Activated CD8-positive, alpha-beta T cell treated with anti-CD3 and anti-CD28 coated beads for 36 hours (primary cell): ENCODE data around the gene SLC38A1. TPM values are rescaled to one million over a fixed set of nuclear protein-coding genes. Genes with fewer than 3 reads are reported as not detected.
"Not testable (repeated sequence)": the region's sequence is repeated elsewhere in the genome, so short reads cannot be mapped to it uniquely, and the experiment has no call there.

Source experiments
- ATAC-seq: fragments of 200-7000 bp; cut with Tn5 transposase; one replicate; pipeline ENCODE4 v1.10.0; 2021; ENCODE audit warnings: mild to moderate bottlenecking, moderate library complexity
- CTCF ChIA-PET: fragments of 350-600 bp; sonication (Branson Sonifier 250); formaldehyde crosslinking; loops from one replicate; lab custom pipeline; 2021; ENCODE audit warnings: antibody characterized with exemption; lab: Charles Lee
- POLR2A ChIA-PET: fragments of 350-600 bp; sonication (Branson Sonifier 250); formaldehyde crosslinking; loops from one replicate; lab custom pipeline; 2021; ENCODE audit warnings: antibody characterized with exemption; lab: Charles Lee
- DNase-seq: peaks from one replicate; pipeline ENCODE4 v3.0.0-alpha.2; 2020
- H3K27ac Mint-ChIP-seq: one replicate; pipeline ENCODE4 v1.8.0; 2021; ENCODE audit warnings: mild to moderate bottlenecking, mixed read lengths
- H3K27me3 Mint-ChIP-seq: one replicate; pipeline ENCODE4 v1.8.0; 2021; ENCODE audit warnings: mixed read lengths
- H3K36me3 Mint-ChIP-seq: one replicate; pipeline ENCODE4 v1.8.0; 2021; ENCODE audit warnings: low read depth, mixed read lengths
- H3K4me1 Mint-ChIP-seq: one replicate; pipeline ENCODE4 v1.8.0; 2021; ENCODE audit warnings: low read depth, mixed read lengths
- H3K4me3 Mint-ChIP-seq: one replicate; pipeline ENCODE4 v1.8.0; 2021; ENCODE audit warnings: mild to moderate bottlenecking, moderate library complexity, mixed read lengths
- H3K9me3 Mint-ChIP-seq: one replicate; pipeline ENCODE4 v1.8.0; 2021; ENCODE audit warnings: mixed read lengths
- intact Hi-C: fragments of 100-400 bp; cut with micrococcal nuclease; formaldehyde crosslinking; loops from one replicate; pipeline ENCODE4 v1.10.0; 2022
- total RNA-seq, 2 experiments: library from RNA; stranded (reverse); gene quantifications; one replicate each; pipeline ENCODE4 v1.2.3, GENCODE V29; 2021
- TF ChIP-seq, protein P1 (sequence below): fragments of 200-600 bp; IDR thresholded peaks from one replicate; pipeline ENCODE4 v1.8.0; 2022; ENCODE audit warnings: antibody characterized with exemption, mild to moderate bottlenecking

The SLC38A1 gene
- total RNA-seq, 2 experiments from 2014 or later = 167 to 168 TPM

DNA sequence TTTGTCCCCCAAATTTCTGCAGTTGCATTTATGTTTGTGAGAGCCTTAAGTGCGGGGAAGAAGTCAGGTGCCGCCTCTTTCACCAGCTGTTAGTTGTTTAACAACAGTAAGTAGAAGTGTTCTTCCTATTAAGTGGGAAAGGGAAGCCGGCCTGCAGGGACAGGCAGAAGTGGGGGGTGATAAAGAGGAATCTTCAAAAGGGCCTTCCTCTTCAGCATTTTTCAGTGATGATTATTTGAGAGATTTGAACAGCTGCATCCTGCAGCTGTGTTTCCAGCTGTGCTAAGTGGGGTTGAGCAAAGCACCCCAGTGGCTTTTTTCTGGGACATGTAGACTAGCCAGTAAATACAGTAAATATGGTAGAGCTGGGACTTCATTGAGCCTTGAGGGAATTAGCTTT is 32.1 kb upstream of the SLC38A1 start:
- Mint-ChIP-seq H3K9me3 (no peaks in the 10 kb centered on the region), H3K4me3 (no peak overlapping the region), H3K36me3 (no peaks in the 10 kb centered on the region), H3K27me3 (no peaks in the 10 kb centered on the region), H3K4me1 (peaks cover 7% of the 10 kb centered on the region), H3K27ac (no peak overlapping the region)
- CTCF ChIA-PET = interaction anchor here (0.8 to 4.3 kb wide), 9 partner anchors 12 to 231 kb away, joined by 3 to 41 read pairs (median 6); partner anchors contain the start of gene SLC38A1
- DNase-seq (no peak), ATAC-seq (no peak)
- POLR2A ChIA-PET = interaction anchor here (0.6 to 1.9 kb wide), 2 partner anchors 32 to 36 kb away, joined by 3 to 7 read pairs; partner anchors contain the start of gene SLC38A1
- TF ChIP-seq, protein P1, sequence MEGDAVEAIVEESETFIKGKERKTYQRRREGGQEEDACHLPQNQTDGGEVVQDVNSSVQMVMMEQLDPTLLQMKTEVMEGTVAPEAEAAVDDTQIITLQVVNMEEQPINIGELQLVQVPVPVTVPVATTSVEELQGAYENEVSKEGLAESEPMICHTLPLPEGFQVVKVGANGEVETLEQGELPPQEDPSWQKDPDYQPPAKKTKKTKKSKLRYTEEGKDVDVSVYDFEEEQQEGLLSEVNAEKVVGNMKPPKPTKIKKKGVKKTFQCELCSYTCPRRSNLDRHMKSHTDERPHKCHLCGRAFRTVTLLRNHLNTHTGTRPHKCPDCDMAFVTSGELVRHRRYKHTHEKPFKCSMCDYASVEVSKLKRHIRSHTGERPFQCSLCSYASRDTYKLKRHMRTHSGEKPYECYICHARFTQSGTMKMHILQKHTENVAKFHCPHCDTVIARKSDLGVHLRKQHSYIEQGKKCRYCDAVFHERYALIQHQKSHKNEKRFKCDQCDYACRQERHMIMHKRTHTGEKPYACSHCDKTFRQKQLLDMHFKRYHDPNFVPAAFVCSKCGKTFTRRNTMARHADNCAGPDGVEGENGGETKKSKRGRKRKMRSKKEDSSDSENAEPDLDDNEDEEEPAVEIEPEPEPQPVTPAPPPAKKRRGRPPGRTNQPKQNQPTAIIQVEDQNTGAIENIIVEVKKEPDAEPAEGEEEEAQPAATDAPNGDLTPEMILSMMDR = no peak
- intact Hi-C loops = loop anchor here (5.0 kb wide), 1 partner anchor 174 kb away; no protein-coding TSS in a partner anchor

DNA sequence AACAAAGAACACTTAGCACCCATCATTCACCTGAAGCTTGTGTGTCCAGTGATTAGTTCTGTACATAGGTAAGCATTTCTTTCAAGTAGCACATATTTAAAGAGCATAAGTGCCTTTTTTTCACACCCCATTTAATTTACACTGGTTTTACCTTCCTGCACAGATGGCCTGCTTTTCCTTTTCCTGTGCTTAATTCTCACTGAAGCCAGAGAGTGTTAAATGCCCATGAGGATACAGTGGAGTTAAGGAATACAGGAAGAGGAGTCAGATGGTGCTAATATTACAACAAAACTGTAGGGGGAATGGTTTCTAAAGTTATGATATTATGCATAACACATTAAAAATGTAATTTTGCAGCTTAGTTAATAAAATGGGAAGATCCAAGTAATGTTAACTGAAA is 31.0 kb upstream of the SLC38A1 start:
- Mint-ChIP-seq H3K4me1 (peaks cover 7% of the 10 kb centered on the region), H3K4me3 (no peak overlapping the region), H3K27me3 (no peaks in the 10 kb centered on the region), H3K36me3 (no peaks in the 10 kb centered on the region), H3K27ac (no peak overlapping the region), H3K9me3 (no peaks in the 10 kb centered on the region)
- ATAC-seq = no peak
- CTCF ChIA-PET = interaction anchor here (0.8 to 2.4 kb wide), 6 partner anchors 11 to 634 kb away, joined by 3 to 28 read pairs (median 4); no protein-coding TSS in a partner anchor
- POLR2A ChIA-PET = no interaction called here
- DNase-seq = no peak
- intact Hi-C loops = loop anchor here (5.0 kb wide), 1 partner anchor 173 kb away; no protein-coding TSS in a partner anchor
- TF ChIP-seq, protein P1 = no peak

DNA sequence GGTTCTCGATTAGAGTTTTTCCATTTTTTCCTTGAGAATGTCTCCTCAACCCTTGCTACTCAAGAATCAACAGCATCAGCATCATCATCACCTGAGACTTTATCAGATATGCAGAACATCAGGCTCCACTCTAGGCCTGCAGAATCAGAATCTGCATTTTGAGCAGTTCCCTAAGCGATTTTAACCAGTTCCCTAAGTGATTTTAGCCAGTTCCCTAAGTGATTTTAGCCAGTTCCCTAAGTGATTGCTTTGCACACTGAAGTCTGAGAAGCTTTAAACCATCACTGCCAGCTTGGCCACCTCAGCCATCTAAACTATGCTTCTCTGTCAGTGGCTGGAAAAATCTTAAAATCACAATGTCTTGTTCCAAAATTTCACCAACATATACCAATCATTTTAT is 29.4 kb upstream of the SLC38A1 start:
- TF ChIP-seq, protein P1 = no peak
- ATAC-seq (no peak), DNase-seq (no peak)
- Mint-ChIP-seq H3K4me3 (no peak overlapping the region), H3K27ac (no peak overlapping the region), H3K27me3 (no peaks in the 10 kb centered on the region), H3K36me3 (no peaks in the 10 kb centered on the region), H3K9me3 (no peaks in the 10 kb centered on the region), H3K4me1 (peaks cover 7% of the 10 kb centered on the region)
- ChIA-PET POLR2A (no interaction called here), CTCF (interaction anchor here (1.2 to 1.4 kb wide), 2 partner anchors 144 to 173 kb away, joined by 4 to 6 read pairs; no protein-coding TSS in a partner anchor)
- intact Hi-C loops = no loop called here

DNA sequence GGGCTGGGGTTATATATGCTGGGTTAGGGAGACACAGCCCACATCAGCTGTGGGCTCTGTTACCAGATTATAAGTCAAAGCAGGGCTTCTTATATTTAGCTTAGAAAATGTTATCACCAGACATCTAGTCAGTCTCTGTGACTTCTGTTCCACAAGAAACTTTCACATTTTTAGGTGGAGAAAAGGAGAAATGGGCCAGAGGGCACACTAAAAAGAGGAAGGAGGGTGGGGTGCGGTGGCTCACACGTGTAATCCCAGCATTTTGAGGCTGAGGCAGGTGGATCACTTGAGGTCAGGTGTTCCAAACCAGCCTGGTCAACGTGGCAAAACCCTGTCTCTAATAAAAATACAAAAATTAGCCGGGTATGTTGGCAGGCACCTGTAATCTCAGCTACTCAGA is 28.0 kb upstream of the SLC38A1 start:
- no peaks in the 10 kb centered on the region for H3K27me3 Mint-ChIP-seq
- H3K4me3 Mint-ChIP-seq = no peak overlapping the region
- peaks cover 1% of the 10 kb centered on the region for H3K36me3 Mint-ChIP-seq
- H3K9me3 Mint-ChIP-seq = peaks cover 6% of the 10 kb centered on the region
- ChIA-PET POLR2A (interaction anchor here (1.2 kb wide), 1 partner anchor 28 kb away, joined by 8 read pairs; the partner anchor contains the start of gene SLC38A1), CTCF (interaction anchor here (1.0 kb wide), 1 partner anchor 88 kb away, joined by 3 read pairs; no protein-coding TSS in a partner anchor)
- peaks cover 3% of the 10 kb centered on the region for H3K4me1 Mint-ChIP-seq
- intact Hi-C loops = no loop called here
- ATAC-seq (no peak), DNase-seq (no peak)
- H3K27ac Mint-ChIP-seq = no peak overlapping the region
- TF ChIP-seq, protein P1 = no peak

DNA sequence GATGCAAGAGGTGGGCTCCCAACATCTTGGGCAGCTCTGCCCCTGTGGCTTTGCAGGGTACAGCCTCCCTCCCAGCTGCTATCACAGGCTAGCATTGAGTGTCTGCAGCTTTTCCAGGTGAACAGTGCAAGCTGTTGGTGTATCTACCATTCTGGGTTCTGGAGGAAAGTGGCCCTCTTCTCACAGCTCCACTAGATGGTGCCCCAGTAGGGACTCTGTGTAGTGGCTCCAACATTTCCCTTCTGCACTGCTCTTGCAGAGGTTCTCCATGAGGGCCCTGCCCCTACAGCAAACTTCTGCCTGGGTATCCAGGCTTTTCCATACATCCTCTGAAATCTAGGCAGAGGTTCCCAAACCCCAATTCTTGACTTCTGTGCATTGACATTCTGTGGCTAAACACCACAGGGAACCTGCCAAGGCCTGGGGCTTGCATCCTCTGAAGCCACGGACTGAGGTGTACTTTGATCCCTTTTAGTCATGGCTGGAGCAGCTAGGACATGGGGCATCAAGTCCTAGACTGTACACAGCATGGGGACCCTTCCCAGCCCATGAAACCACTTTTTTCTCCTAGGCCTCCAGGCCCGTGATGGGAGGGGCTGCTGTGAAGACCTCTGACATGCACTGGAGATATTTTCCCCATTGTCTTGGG is 24.0 kb upstream of the SLC38A1 start:
- Mint-ChIP-seq H3K4me3 (no peak overlapping the region), H3K9me3 (peaks cover 20% of the 10 kb centered on the region), H3K36me3 (peaks cover 1% of the 10 kb centered on the region), H3K27me3 (no peaks in the 10 kb centered on the region), H3K27ac (no peak overlapping the region), H3K4me1 (no peaks in the 10 kb centered on the region)
- ATAC-seq (no peak), DNase-seq (no peak)
- intact Hi-C loops = no loop called here
- ChIA-PET POLR2A (interaction anchor here (0.8 to 1.5 kb wide), 2 partner anchors 24 to 29 kb away, joined by 3 read pairs; partner anchors contain the start of gene SLC38A1), CTCF (interaction anchor here (0.9 kb wide), 1 partner anchor 77 kb away, joined by 3 read pairs; no protein-coding TSS in a partner anchor)
- TF ChIP-seq, protein P1 = no peak

DNA sequence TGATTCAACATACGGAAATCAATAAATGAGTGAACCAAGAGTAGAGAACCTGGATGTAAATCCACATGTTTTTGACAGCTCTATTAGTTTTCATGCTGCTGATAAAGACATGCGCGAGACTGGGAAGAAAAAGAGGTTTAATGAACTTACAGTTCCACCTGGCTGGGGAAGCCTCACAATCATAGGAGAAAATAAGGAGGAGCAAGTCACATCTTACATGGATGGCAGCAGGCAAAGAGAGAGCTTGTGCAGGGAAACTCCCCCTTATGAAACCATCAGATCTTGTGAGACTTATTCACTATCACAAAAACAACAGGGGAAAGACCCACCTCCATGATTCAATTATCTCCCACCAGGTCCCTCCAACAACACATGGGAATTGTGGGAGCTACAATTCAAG is 23.1 kb upstream of the SLC38A1 start:
- intact Hi-C loops, ATAC-seq, H3K4me3 Mint-ChIP-seq, DNase-seq, H3K27ac Mint-ChIP-seq, H3K27me3 Mint-ChIP-seq, H3K36me3 Mint-ChIP-seq, H3K4me1 Mint-ChIP-seq: not testable (repeated sequence)
- POLR2A ChIA-PET = interaction anchor here (1.5 kb wide), 1 partner anchor 23 kb away, joined by 3 read pairs; the partner anchor contains the start of gene SLC38A1
- peaks cover 27% of the 10 kb centered on the region for H3K9me3 Mint-ChIP-seq
- CTCF ChIA-PET = interaction anchor here (0.9 to 2.4 kb wide), 2 partner anchors 11 to 76 kb away, joined by 3 to 8 read pairs; no protein-coding TSS in a partner anchor

DNA sequence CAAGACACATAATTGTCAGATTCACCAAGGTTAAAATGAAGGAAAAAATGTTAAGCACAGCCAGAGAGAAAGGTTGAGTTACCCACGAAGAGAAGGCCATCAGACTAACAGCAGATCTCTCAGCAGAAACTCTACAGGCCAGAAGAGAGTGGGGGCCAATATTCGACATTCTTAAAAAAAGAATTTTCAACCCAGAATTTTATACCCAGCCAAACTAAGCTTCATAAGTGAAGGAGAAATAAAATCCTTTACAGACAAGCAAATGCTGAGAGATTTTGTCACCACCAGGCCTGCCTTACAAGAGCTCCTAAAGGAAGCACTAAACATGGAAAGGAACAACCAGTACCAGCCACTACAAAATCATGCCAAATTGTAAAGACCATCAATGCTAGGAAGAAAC is 16.3 kb upstream of the SLC38A1 start:
- CTCF ChIA-PET, H3K27me3 Mint-ChIP-seq: not testable (repeated sequence)
- peaks cover 28% of the 10 kb centered on the region for H3K36me3 Mint-ChIP-seq

More for the DNA sequence above, 16.3 kb upstream of the SLC38A1 start:
- POLR2A ChIA-PET, intact Hi-C loops, DNase-seq, ATAC-seq, H3K4me1 Mint-ChIP-seq, H3K27ac Mint-ChIP-seq, H3K4me3 Mint-ChIP-seq: not testable (repeated sequence)
- H3K9me3 Mint-ChIP-seq = peaks cover 48% of the 10 kb centered on the region
